Endothelial cell of umbilical vein (primary cell): ENCODE measurements around the gene ZNF441. TPM values are rescaled to one million over a fixed set of nuclear protein-coding genes. Genes with fewer than 3 reads are reported as not detected.

Experiments used
- BruUV-seq: library from RNA; stranded (reverse); fragments of 400-500 nt; replicated peaks from 2 replicates; lab custom pipeline; 2021; lab: Mats Ljungman, UMichigan
- CTCF ChIA-PET: fragments of 300-600, 350-600 bp; sonication (Branson Sonifier 250); formaldehyde crosslinking; loops from one replicate; lab custom pipeline; 2021; ENCODE audit warnings: antibody characterized with exemption, inconsistent platforms; lab: Charles Lee
- POLR2A ChIA-PET: fragments of 300-600, 350-600 bp; sonication (Branson Sonifier 250); formaldehyde crosslinking; loops from one replicate; lab custom pipeline; 2021; ENCODE audit warnings: antibody characterized with exemption, inconsistent platforms; lab: Charles Lee
- DNase-seq: peaks from one replicate; pipeline ENCODE4 v3.0.0-alpha.2; 2011; ENCODE audit warnings: low read depth, low spot score
- FAIRE-seq: peaks from 2 replicates; lab custom pipeline; 2011; peaks lifted over from hg19 to GRCh38; lab: Jason Lieb, UNC
- H2AFZ ChIP-seq: 2 replicates; pipeline ENCODE4 v1.6.0; 2012; ENCODE audit warnings: low read depth, low read length, control low read depth, inconsistent platforms
- H3K27ac ChIP-seq: 2 replicates; pipeline ENCODE4 v1.5.1; 2011; ENCODE audit warnings: low read depth, mild to moderate bottlenecking, control low read depth, low read length, moderate library complexity; ENCODE audit not compliant: insufficient read depth
- H3K27me3 ChIP-seq, 2 experiments: 2 replicates each; pipeline versions ENCODE4 v1.6.0 to v1.6.1; 2011; ENCODE audit warnings: low read length in 2 of 2, mixed read lengths in 1 of 2; ENCODE audit not compliant: control insufficient read depth in 2 of 2, insufficient read depth in 2 of 2
- H3K36me3 ChIP-seq, 2 experiments: 2 replicates in 1 of 2; 3 replicates in 1 of 2; pipeline ENCODE4 v1.5.1; 2011; ENCODE audit warnings: low read length in 2 of 2, mild to moderate bottlenecking in 1 of 2, moderate library complexity in 1 of 2; ENCODE audit not compliant: control insufficient read depth in 2 of 2, insufficient read depth in 2 of 2; ENCODE audit errors: extremely low read depth in 1 of 2
- H3K4me1 ChIP-seq: 3 replicates; pipeline ENCODE4 v1.5.1; 2011; ENCODE audit warnings: mild to moderate bottlenecking, low read length; ENCODE audit not compliant: control insufficient read depth, insufficient read depth; ENCODE audit errors: extremely low read depth
- H3K4me2 ChIP-seq: 2 replicates; pipeline ENCODE4 v1.6.1; 2011; ENCODE audit warnings: low read length, control low read depth, mixed read lengths; ENCODE audit not compliant: insufficient read depth
- H3K4me3 ChIP-seq, 3 experiments: fragments of 200-600 bp in 1 of 3; sonication (generic), shearing (Covaris generic) in 1 of 3; replicated peaks in 1 of 3; 2 replicates each; pipeline ENCODE4 v1.5.1; 2011 to 2016; ENCODE audit warnings: control low read depth in 3 of 3, low read length in 3 of 3, mild to moderate bottlenecking in 2 of 3, inconsistent platforms in 1 of 3, low read depth in 1 of 3, moderate library complexity in 1 of 3; ENCODE audit not compliant: insufficient read depth in 1 of 3
- H3K79me2 ChIP-seq: 2 replicates; pipeline ENCODE4 v1.6.0; 2012; ENCODE audit warnings: low read length, inconsistent platforms; ENCODE audit not compliant: control insufficient read depth, insufficient read depth
- H3K9ac ChIP-seq: replicated peaks from 2 replicates; pipeline ENCODE3; 2011; ENCODE audit warnings: low read length, control low read depth; ENCODE audit not compliant: insufficient read depth; ENCODE audit errors: extremely low read depth
- H3K9me1 ChIP-seq: replicated peaks from 3 replicates; pipeline ENCODE4 v1.6.0; 2011; ENCODE audit warnings: mild to moderate bottlenecking, low read length; ENCODE audit not compliant: control insufficient read depth, insufficient read depth; ENCODE audit errors: extremely low read depth
- H3K9me3 ChIP-seq: replicated peaks from 2 replicates; pipeline ENCODE4 v1.5.1; 2012; ENCODE audit warnings: low read length, inconsistent platforms; ENCODE audit not compliant: control insufficient read depth, insufficient read depth
- H4K20me1 ChIP-seq: replicated peaks from 2 replicates; pipeline ENCODE3; 2011; ENCODE audit warnings: mild to moderate bottlenecking, low read length; ENCODE audit not compliant: control insufficient read depth, insufficient read depth; ENCODE audit errors: extremely low read depth
- CTCF ChIP-seq, 2 donors: IDR thresholded peaks; 1 replicate in 1 of 2; 2 replicates in 1 of 2; pipeline ENCODE4 v1.5.1; 2011; ENCODE audit warnings: low read length in 2 of 2, mild to moderate bottlenecking in 2 of 2, moderate library complexity in 2 of 2, control low read depth in 1 of 2, inconsistent platforms in 1 of 2, low read depth in 1 of 2; ENCODE audit not compliant: insufficient read depth in 1 of 2; ENCODE audit errors: extremely low read depth in 1 of 2
- EZH2 ChIP-seq: IDR thresholded peaks from 2 replicates; pipeline ENCODE4 v1.6.1; 2012; ENCODE audit warnings: borderline replicate concordance, low read depth, mild to moderate bottlenecking, moderate library complexity, low read length, inconsistent platforms; ENCODE audit not compliant: severe bottlenecking
- FOS ChIP-seq: IDR thresholded peaks from 2 replicates; pipeline ENCODE4 v1.6.1; 2011; ENCODE audit warnings: mild to moderate bottlenecking, low read length, moderate library complexity, borderline replicate concordance; ENCODE audit not compliant: insufficient read depth
- GATA2 ChIP-seq: IDR thresholded peaks from 2 replicates; pipeline ENCODE4 v1.7.0; 2011; ENCODE audit warnings: low read depth, mild to moderate bottlenecking, moderate library complexity, mixed read lengths, low read length; ENCODE audit not compliant: insufficient read length, insufficient read depth
- JUN ChIP-seq: IDR thresholded peaks from 2 replicates; pipeline ENCODE4 v1.6.1; 2011; ENCODE audit warnings: borderline replicate concordance, low read depth; ENCODE audit not compliant: insufficient read length, insufficient read depth
- MAX ChIP-seq: IDR thresholded peaks from 2 replicates; pipeline ENCODE4 v1.6.1; 2011; ENCODE audit not compliant: insufficient read depth, insufficient read length
- MYC ChIP-seq: IDR thresholded peaks from one replicate; pipeline ENCODE4 v1.6.1; 2011; ENCODE audit warnings: mild to moderate bottlenecking, low read depth, low read length
- POLR2A ChIP-seq: IDR thresholded peaks from 2 replicates; pipeline ENCODE4 v1.6.1; 2012; ENCODE audit warnings: low read depth, mild to moderate bottlenecking, control low read depth, low read length
- POLR2AphosphoS5 ChIP-seq: IDR thresholded peaks from 2 replicates; pipeline ENCODE4 v1.6.1; 2012; ENCODE audit warnings: low read depth, mild to moderate bottlenecking, control low read depth, low read length, moderate library complexity; ENCODE audit not compliant: insufficient read depth
- dilution Hi-C: fragments of 300-500 bp; cut with MboI; formaldehyde crosslinking; loops from one replicate; pipeline ENCODE4 v1.15.0; 2019; ENCODE audit warnings: low sequenced_read_pairs; ENCODE audit not compliant: extremely low pct_ligation_motif_present
- intact Hi-C: fragments of 100-400 bp; cut with micrococcal nuclease; formaldehyde crosslinking; loops from one replicate; pipeline ENCODE4 v1.10.0; 2022
- polyA plus RNA-seq, 4 experiments: library from polyadenylated mRNA; depleted of rRNA in 3 of 4; stranded (reverse) in 3 of 4; unstranded in 1 of 4; fragments of >200 nt; gene quantifications; 2 replicates each; pipeline versions ENCODE4 v1.2.1 to v1.2.3, GENCODE V29; 2011 to 2012; ENCODE audit warnings: missing spikeins in 1 of 4
- total RNA-seq: library from RNA; stranded (reverse); gene quantifications from 2 replicates; pipeline ENCODE4 v1.2.3, GENCODE V29; 2021

The ZNF441 gene
- total and polyA plus RNA-seq, 2 donors (not counting 3 experiments of a cell fraction or from before 2014, with no cell fraction given): 1.9 to 4.5 TPM

- intact Hi-C loops: no loop called here
- H3K4me2 ChIP-seq: no peak overlapping the region
- H3K4me1 ChIP-seq: no peaks in the 10 kb centered on the region
- CTCF ChIA-PET: no interaction called here
- no peaks in the 10 kb centered on the region for H3K79me2 ChIP-seq
- H3K27me3 ChIP-seq: no peaks in the 10 kb centered on the region
- DNase-seq: no peak
- POLR2A ChIA-PET: no interaction called here
- no peak overlapping the region for H3K27ac ChIP-seq
- dilution Hi-C loops: no loop called here
- no peak overlapping the region for H2AFZ ChIP-seq
- FAIRE-seq: no peak
- H3K9me3 ChIP-seq: peaks cover 30% of the 10 kb centered on the region
- H3K9me1 ChIP-seq: no peaks in the 10 kb centered on the region
- BruUV-seq: no TSS peak
- H3K9ac ChIP-seq: no peak overlapping the region
- TF ChIP-seq GATA2 (no peak), MAX (no peak), JUN (no peak), POLR2AphosphoS5 (no peak), FOS (no peak), MYC (no peak), EZH2 (no peak), POLR2A (no peak), CTCF (IDR thresholded peaks at IDR 0.05; ENCODE audit: extremely low read depth in 1 of 2, insufficient read depth in 1 of 2, low read depth in 1 of 2, low read length in 2 of 2) (no peak)
- H3K4me3 ChIP-seq: no peak overlapping the region
- H3K36me3 ChIP-seq: peaks cover 10 to 13% of the 10 kb centered on the region in 2 experiments
- no peaks in the 10 kb centered on the region for H4K20me1 ChIP-seq
Measured at GRCh38 chr19:11780431-11781020, 13.7 kb downstream of the ZNF441 start.
